ENCODE data around the gene HPN.
A peak's percentile ranks its signal among the peaks of the same experiment; 100 is the strongest.

HPN gene

DNA sequence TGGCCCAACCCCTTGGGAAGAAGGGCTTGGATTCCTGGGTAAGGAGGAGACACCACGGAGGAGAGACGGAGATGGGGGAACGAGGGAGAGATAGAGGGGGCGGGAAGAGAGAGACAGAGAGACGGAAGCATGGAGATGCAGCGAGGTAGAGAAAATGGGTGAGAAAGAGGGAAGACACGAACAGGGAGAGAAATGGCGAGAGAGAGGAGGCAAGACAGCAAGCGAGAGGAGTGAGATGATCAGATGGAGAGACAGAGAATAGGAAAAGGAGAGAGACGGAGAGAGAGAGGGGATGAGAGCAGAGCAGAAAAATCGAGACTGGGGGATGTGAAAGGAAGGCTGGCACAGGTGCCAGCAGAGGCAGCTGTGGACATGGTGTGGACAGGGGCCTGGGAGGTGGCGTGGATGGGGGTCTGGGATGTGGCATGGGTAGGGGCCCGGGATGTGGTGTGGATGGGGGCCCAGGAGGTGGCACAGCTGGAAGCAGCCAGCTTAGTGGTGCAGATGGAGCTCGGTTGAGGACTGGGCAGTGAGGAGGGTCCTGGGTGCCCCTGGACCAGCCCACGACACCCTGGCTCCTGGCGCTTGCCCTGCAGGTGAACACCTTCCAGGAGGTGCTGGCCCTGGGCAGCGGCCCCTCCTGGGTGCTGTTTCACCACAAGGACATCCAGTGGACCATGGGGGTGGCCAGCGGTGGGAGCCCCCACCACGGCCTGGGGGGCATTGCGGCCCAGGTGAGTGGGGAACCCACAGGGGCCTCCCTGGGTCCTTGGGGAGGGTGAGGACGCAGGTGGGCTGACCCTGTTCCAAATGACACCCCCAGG lies 33.9 kb downstream of the HPN start:
- Histone ChIP-seq H3K36me3 (ENCODE audit: insufficient read depth, low read length) (no peaks in the 10 kb centered on the region), H3K4me3 (ENCODE audit: low read depth in 1 of 2, low read length in 2 of 2) (no peak overlapping the region), H3K9ac (ENCODE audit: low read depth, low read length) (no peak overlapping the region), H3K4me1 (ENCODE audit: insufficient read depth, low read length) (no peaks in the 10 kb centered on the region), H4K20me1 (ENCODE audit: insufficient read depth, low read length) (no peaks in the 10 kb centered on the region), H3K27me3 (ENCODE audit: insufficient read depth, low read length, poor library complexity) (no peaks in the 10 kb centered on the region), H3K79me2 (ENCODE audit: insufficient read depth, low read length) (no peaks in the 10 kb centered on the region), H3K4me2 (ENCODE audit: insufficient read depth, low read length) (no peak overlapping the region), H3K27ac (ENCODE audit: low read length) (no peak overlapping the region), H3K9me3 (ENCODE audit: insufficient read depth, low read length, severe bottlenecking) (no peaks in the 10 kb centered on the region), H2AFZ (ENCODE audit: low read depth, low read length) (no peak overlapping the region)
- no peak for DNase-seq
- no peak for ATAC-seq (ENCODE audit: insufficient read depth, low read depth)
- TF ChIP-seq, protein P1, sequence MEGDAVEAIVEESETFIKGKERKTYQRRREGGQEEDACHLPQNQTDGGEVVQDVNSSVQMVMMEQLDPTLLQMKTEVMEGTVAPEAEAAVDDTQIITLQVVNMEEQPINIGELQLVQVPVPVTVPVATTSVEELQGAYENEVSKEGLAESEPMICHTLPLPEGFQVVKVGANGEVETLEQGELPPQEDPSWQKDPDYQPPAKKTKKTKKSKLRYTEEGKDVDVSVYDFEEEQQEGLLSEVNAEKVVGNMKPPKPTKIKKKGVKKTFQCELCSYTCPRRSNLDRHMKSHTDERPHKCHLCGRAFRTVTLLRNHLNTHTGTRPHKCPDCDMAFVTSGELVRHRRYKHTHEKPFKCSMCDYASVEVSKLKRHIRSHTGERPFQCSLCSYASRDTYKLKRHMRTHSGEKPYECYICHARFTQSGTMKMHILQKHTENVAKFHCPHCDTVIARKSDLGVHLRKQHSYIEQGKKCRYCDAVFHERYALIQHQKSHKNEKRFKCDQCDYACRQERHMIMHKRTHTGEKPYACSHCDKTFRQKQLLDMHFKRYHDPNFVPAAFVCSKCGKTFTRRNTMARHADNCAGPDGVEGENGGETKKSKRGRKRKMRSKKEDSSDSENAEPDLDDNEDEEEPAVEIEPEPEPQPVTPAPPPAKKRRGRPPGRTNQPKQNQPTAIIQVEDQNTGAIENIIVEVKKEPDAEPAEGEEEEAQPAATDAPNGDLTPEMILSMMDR (IDR thresholded peaks at IDR 0.05; ENCODE audit: borderline replicate concordance, extremely low read depth, low read length, poor library complexity, severe bottlenecking), result no peak
- no peak for TF ChIP-seq EZH2 (IDR thresholded peaks at IDR 0.05; ENCODE audit: borderline replicate concordance, low read depth, low read length, severe bottlenecking)

DNA sequence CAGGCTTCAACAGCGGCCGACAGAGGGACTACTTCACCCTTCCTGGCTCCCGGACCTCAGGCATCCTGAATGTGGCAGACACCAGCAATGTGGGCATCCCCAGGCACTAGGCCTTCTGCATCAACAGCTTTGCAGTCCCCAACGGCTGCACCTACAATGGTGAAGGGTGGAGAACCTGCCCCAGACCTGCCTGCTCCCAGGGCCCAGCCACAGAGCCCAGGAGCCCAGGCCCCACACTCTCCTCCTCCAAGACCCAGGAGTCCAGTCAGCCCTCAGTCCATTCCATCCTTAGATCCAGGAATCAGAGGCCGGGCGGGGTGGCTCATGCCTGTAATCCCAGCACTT lies 34.5 kb downstream of the HPN start:
- Histone ChIP-seq H2AFZ (ENCODE audit: low read depth, low read length) (no peak overlapping the region), H3K9me3 (ENCODE audit: insufficient read depth, low read length, severe bottlenecking) (no peaks in the 10 kb centered on the region), H3K4me2 (ENCODE audit: insufficient read depth, low read length) (no peak overlapping the region), H4K20me1 (ENCODE audit: insufficient read depth, low read length) (no peaks in the 10 kb centered on the region), H3K27me3 (ENCODE audit: insufficient read depth, low read length, poor library complexity) (no peaks in the 10 kb centered on the region), H3K4me3 (ENCODE audit: low read depth in 1 of 2, low read length in 2 of 2) (no peak overlapping the region), H3K4me1 (ENCODE audit: insufficient read depth, low read length) (no peaks in the 10 kb centered on the region), H3K27ac (ENCODE audit: low read length) (no peak overlapping the region), H3K36me3 (ENCODE audit: insufficient read depth, low read length) (no peaks in the 10 kb centered on the region), H3K9ac (ENCODE audit: low read depth, low read length) (no peak overlapping the region), H3K79me2 (ENCODE audit: insufficient read depth, low read length) (no peaks in the 10 kb centered on the region)
- ATAC-seq (ENCODE audit: insufficient read depth, low read depth) (no peak), DNase-seq (no peak)
- no peak for TF ChIP-seq EZH2 (IDR thresholded peaks at IDR 0.05; ENCODE audit: borderline replicate concordance, low read depth, low read length, severe bottlenecking)
- TF ChIP-seq, protein P1 (IDR thresholded peaks at IDR 0.05; ENCODE audit: borderline replicate concordance, extremely low read depth, low read length, poor library complexity, severe bottlenecking), result no peak

DNA sequence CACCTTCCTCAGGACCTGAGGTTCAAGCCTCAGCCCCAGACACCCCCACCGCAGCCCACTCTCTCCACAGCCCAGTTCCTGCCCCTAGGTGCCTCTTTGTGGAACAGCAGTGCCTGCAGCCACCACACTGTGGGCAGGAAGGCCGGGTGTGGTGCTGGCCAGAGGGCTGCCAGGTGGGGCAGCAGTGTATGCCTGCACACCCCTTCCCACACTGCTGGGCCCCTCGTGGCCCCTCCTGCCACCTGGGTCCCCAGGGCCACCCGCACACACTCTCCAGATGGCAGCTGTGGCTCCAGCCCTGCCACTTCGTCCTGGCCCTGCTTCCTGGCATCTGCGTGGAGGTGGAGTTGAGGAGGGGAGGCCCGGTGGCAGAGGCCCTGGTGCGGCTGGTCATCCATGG lies 35.1 kb downstream of the HPN start:
- Histone ChIP-seq H3K79me2 (ENCODE audit: insufficient read depth, low read length) (no peaks in the 10 kb centered on the region), H3K27me3 (ENCODE audit: insufficient read depth, low read length, poor library complexity) (no peaks in the 10 kb centered on the region), H3K27ac (ENCODE audit: low read length) (no peak overlapping the region), H3K4me1 (ENCODE audit: insufficient read depth, low read length) (no peaks in the 10 kb centered on the region), H2AFZ (ENCODE audit: low read depth, low read length) (no peak overlapping the region), H3K36me3 (ENCODE audit: insufficient read depth, low read length) (no peaks in the 10 kb centered on the region), H3K4me2 (ENCODE audit: insufficient read depth, low read length) (no peak overlapping the region), H3K9ac (ENCODE audit: low read depth, low read length) (no peak overlapping the region), H3K4me3 (ENCODE audit: low read depth in 1 of 2, low read length in 2 of 2) (no peak overlapping the region), H3K9me3 (ENCODE audit: insufficient read depth, low read length, severe bottlenecking) (no peaks in the 10 kb centered on the region), H4K20me1 (ENCODE audit: insufficient read depth, low read length) (no peaks in the 10 kb centered on the region)
- TF ChIP-seq, protein P1 (IDR thresholded peaks at IDR 0.05; ENCODE audit: borderline replicate concordance, extremely low read depth, low read length, poor library complexity, severe bottlenecking), result no peak
- no peak for TF ChIP-seq EZH2 (IDR thresholded peaks at IDR 0.05; ENCODE audit: borderline replicate concordance, low read depth, low read length, severe bottlenecking)
- 0 out of 3 replicates have a peak, but pooled peaks have one; percentile 31 for ATAC-seq (ENCODE audit: insufficient read depth, low read depth)
- DNase-seq, result no peak

Data from DND-41 (cell line).